OCI-LY1 (cell line): ENCODE data around the gene BCL2L12.

Source experiments
- CTCF ChIP-seq: fragments of 200-600 bp; sonication (generic), shearing (Covaris generic); IDR thresholded peaks from 2 replicates; pipeline ENCODE4 v1.5.1; 2017; ENCODE audit warnings: mild to moderate bottlenecking, antibody characterized with exemption, low read length, moderate library complexity, mixed read lengths
- EZH2 ChIP-seq: fragments of 200-600 bp; sonication (generic), shearing (Covaris generic); IDR thresholded peaks from 2 replicates; pipeline ENCODE4 v1.8.0; 2017; ENCODE audit warnings: borderline replicate concordance, mixed run types, mild to moderate bottlenecking, antibody characterized with exemption, low read length, moderate library complexity, mixed read lengths

GRCh38 chr19:49643466-49643865 is 22.3 kb upstream of the BCL2L12 start:
- TF ChIP-seq CTCF (no peak), EZH2 (no peak)
